SW480 (cell line): Measurements from ENCODE around the gene CIZ1.

ENCODE experiments used
- DNase-seq: peaks from one replicate; pipeline ENCODE4 v3.0.0-alpha.2; 2016; ENCODE audit warnings: low spot score

Gene CIZ1

DNA sequence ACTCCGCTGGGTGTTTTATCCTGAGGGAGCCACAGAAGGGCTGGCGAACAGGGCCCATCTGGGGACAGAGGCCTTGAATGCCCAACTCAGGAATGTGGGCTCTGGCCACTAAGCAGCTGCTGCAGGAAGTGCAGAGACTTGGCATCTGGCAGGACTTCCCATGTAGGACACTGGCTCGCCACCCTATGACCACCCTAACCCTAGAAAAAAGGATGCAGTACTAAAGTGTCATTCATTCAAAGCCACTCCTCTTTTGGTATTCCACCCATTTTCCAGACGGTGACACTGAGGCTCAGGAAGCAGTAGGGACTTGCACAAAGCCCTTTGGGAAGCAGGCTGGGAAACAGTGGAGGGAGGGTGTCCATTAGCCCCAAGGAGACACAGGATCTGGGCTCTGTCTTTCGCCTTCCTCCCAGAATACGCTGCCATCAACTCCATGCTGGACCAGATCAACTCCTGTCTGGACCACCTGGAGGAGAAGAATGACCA is 28.3 kb downstream of the CIZ1 start:
- DNase-seq = no peak

DNA sequence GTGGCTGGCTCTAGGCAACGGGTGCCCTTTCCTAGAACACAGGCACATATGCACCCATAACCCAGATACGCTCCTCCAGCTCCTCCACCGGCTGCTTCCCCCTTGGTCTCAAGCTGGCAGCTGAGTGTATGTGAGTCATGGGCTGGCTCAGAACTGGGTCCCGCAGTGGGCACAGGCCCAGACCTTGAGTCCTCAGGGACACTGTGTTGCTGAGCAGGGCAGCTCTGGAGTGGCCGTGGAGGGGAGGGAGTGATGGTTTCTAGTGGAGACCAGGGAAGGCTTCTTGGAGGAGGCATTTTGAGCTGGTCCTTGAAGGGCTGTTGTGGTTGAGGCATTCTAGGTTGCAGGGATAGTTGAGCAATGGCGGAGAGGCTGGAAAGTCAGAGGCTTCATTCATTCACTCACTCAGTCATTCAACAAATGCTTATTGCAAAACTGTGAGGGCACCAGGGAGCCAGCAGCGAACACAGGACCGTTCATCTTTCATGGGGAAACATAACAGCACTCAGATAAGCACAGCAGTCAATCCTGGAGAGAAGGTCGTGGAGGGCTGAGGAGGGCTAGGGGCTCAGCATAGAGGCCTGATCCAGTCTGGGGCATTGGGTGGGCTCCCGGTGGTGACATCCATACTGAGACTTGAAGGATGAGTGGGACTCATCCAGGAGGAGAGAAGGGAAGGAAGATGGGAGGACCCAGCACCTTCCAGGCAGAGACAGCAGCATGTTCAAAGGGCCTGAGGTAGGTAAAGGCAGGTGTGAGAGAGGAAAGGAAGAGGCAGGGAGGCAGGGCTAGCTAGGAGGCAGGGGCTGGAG is 29.0 kb downstream of the CIZ1 start:
- no peak for DNase-seq

GRCh38 chr9:128161215-128161902 is 30.0 kb downstream of the CIZ1 start:
- no peak for DNase-seq

GRCh38 chr9:128160603-128160987 is 30.8 kb downstream of the CIZ1 start:
- no peak for DNase-seq

GRCh38 chr9:128159784-128160602 is 31.4 kb downstream of the CIZ1 start, which contains the start of gene BBLN:
Gene BBLN (plus strand): TSS chr9:128160265. CDS start chr9:128160408, 143 bp downstream.
- DNase-seq = peak; percentile 87

DNA sequence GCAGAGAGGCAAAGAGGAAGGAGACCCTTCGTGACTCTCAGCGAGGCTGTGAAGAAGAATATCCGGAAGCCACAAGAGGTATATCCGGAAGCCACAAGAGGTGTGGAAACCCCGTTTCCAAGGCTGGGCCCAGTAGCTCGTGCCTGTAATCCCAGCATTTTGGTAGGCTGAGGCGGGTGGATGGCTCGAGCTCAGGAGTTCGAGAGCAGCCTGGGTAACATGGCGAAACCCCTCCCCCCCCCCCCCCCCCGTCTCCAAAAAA is 31.9 kb downstream of the CIZ1 start:
- peak; percentile 58 for DNase-seq

- no peak for DNase-seq
Measured at GRCh38 chr9:128155736-128156500, 35.5 kb downstream of the CIZ1 start.

- no peak for DNase-seq
Measured at GRCh38 chr9:128153947-128154695, 37.3 kb downstream of the CIZ1 start.

GRCh38 chr9:128153060-128153946 is 38.1 kb downstream of the CIZ1 start:
- no peak for DNase-seq

DNA sequence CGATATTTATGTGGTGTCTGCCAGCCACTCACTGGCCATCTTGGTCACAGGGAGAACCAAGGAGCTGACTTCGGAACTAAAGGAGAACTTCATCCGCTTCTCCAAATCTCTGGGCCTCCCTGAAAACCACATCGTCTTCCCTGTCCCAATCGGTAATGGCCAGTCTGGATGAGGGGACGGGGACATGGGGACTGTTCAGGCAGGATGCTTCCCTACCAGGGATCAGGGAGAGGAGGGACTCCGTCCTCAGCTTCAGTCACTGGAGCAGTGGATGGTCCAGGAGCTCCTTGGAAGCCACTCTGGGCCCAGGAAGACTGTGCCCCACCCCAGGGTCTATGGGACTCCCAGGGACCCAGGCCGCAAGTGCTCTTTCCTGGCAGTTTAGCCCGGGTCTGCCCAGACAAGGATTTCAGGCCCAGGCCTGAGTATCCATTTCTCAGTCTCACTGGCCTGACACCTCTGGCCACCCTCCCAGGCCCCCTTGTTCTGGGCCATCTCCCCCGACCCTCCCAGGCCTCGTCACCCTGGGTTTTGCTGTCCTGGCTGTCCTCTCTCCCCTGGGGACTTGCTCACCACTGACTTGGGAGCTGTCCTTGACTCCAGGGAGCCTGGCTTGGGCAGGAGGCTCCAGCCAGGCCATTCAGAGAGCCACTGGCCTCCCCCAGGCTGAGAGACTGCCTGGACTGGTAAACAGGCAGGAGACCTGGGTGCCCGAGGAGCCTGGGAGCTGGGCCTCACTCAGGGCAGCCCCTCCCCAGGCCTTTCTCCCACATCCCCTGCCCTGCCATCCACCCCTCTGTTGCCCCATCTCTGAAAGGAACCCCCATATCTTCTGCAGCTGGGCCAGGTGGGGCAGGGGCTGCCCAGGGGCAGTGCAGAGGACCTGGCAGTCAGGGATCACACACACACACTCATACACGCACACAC is 39.0 kb downstream of the CIZ1 start:
- DNase-seq = no peak

- DNase-seq = no peak
Measured at GRCh38 chr9:128151309-128152132, 39.9 kb downstream of the CIZ1 start.

- DNase-seq = peak; percentile 36
Measured at GRCh38 chr9:128150594-128151308, 40.6 kb downstream of the CIZ1 start.

DNA sequence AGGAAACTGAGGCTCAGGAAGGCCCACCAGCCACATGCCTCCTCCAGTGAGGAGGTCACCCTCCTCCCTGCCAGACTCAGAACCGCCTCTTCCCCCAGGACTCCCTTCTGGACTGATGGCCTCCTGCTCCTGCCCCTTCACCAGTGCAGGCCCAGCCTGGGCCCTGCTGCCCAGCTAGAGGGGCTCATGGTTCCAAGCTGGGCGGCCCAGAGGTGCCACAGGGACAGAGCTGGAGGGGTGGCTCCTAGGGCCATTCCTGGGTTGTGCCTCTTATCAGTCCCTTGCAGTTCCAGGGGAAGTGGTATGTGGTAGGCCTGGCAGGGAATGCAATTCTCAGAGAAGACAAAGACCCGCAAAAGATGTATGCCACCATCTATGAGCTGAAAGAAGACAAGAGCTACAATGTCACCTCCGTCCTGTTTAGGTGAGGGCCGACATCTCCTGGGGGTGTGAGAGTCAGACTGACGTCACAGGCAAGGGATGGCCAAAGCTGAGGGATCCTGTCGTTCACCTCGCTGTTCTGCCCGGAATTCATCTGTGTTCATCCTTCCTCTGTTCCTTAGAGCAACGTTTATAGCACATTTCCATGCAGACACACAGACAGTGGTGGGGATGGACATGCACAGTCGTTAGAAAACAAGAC is 41.3 kb downstream of the CIZ1 start:
- no peak for DNase-seq

DNA sequence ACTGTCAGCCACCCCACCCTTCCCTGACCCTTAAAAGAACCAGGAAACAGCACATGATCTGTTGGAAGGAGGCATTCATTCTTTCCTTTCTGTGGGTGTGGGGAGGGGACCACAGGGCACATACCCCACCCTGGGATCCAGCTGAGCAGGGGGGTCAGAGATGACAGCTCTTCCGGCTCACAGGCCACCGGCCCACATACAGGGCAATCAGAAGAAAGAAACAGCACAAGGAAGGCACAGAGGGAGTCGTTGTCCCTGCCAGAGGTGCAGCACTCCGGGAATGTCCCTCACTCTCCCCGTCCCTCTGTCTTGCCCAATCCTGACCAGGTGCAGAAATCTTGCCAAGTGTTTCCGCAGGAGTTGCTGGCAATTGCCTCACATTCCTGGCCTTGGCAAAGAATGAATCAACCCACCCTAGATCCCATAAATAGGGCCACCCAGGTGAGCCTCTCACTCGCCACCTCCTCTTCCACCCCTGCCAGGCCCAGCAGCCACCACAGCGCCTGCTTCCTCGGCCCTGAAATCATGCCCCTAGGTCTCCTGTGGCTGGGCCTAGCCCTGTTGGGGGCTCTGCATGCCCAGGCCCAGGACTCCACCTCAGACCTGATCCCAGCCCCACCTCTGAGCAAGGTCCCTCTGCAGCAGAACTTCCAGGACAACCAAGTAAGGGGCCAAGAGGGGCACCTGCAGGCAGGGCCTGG is 42.2 kb downstream of the CIZ1 start, which contains the start of gene LCN2:
Gene LCN2, plus strand, starts transcription at position 453 of the 701 bp plus-strand sequence. Its CDS starts 73 bp downstream, at position 526.
- peak; percentile 88 for DNase-seq

DNA sequence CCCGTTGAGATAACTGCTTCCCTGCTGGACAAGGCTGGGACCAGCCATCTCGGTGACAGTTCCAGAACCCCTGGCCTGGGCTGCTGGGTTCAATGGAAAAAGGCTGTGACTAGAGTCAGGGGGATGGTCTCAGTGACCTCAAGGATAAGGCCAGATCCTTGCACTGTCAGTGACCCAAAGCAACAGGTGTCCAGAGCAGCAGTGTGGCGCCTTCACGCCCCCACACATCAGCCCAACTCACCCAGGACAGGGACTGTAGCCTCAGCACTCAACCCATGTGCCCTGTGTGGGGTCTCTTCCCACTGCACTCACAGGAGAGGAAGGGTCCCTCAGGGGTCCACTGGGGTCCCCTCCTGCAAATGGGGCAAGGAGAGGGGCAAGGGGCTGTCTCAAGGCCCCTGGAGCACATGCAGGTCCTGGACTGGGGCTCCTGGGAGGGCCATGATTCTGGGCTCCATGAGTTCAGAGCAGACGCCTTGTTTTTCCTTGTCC is 42.8 kb downstream of the CIZ1 start:
- no peak for DNase-seq

DNA sequence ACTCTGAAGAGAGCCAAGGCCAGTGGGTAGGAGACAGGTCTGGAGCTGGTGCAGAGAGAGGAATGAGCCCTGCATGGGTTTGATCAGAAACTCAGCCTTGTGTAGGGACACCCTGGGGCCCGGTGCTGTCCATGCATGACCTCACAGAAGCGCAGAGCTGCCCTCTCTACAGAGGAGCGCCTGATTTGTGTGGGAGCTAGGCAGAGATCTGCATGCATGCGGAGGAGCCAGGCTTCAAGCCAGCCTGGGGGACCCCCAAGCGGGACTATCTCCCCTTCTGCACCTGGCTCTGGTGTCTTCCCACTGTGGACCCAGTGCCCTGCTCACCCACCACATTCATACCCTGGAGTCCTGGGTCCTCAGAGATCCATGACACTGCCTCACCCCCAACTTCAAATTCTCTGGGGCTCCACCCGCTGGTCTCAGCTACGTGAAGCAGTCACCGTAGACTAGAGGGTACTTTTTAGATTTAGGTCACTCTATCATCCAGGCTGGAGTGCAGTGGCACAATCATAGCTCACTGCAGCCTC is 44.7 kb downstream of the CIZ1 start:
- no peak for DNase-seq
